HG02852 (cell line): ENCODE measurements around the gene PDZK1.
"Not testable (repeated sequence)": the region's sequence is repeated elsewhere in the genome, so short reads cannot be mapped to it uniquely, and the experiment has no call there.

Experiments used
- ATAC-seq: cut with Tn5 transposase; IDR thresholded peaks from one replicate; pipeline ENCODE4 v1.9.1; 2021; ENCODE audit warnings: mild to moderate bottlenecking, moderate library complexity; ENCODE audit not compliant: unreplicated experiment

Gene PDZK1

GRCh38 chr1:145662502-145662901 lies 44.7 kb downstream of the PDZK1 start:
- not testable (repeated sequence) for ATAC-seq

- not testable (repeated sequence) for ATAC-seq
Measured at GRCh38 chr1:145656245-145656943, 50.8 kb downstream of the PDZK1 start.

- not testable (repeated sequence) for ATAC-seq
Measured at GRCh38 chr1:145643990-145644389, 63.2 kb downstream of the PDZK1 start.

- not testable (repeated sequence) for ATAC-seq
Measured at GRCh38 chr1:145641886-145642285, 65.3 kb downstream of the PDZK1 start.

- ATAC-seq: not testable (repeated sequence)
Measured at GRCh38 chr1:145636237-145636636, 70.9 kb downstream of the PDZK1 start.

GRCh38 chr1:145622177-145622576 lies 85.0 kb downstream of the PDZK1 start:
- ATAC-seq: not testable (repeated sequence)
